Measurements from ENCODE around the gene PTPRN2.
"Not testable (repeated sequence)": the region's sequence is repeated elsewhere in the genome, so short reads cannot be mapped to it uniquely, and the experiment has no call there.

The PTPRN2 gene

GRCh38 chr7:158424531-158424930 lies 163.1 kb downstream of the PTPRN2 start:
- H3K9ac ChIP-seq (ENCODE audit: low read length): no peak overlapping the region
- H3K36me3 ChIP-seq (ENCODE audit: control insufficient read depth, insufficient read depth, low read length): no peaks in the 10 kb centered on the region
- no peak overlapping the region for H3K4me3 ChIP-seq (ENCODE audit: low read depth, low read length)
- H3K27ac ChIP-seq (ENCODE audit: low read depth, low read length): no peak overlapping the region
- no peaks in the 10 kb centered on the region for H3K4me1 ChIP-seq (ENCODE audit: control insufficient read depth, insufficient read depth, low read length)
- peaks cover 17% of the 10 kb centered on the region for H3K9me3 ChIP-seq (ENCODE audit: control insufficient read depth, insufficient read depth, low read depth, low read length)
- H3K27me3 ChIP-seq (ENCODE audit: control insufficient read depth, insufficient read depth, low read length): no peaks in the 10 kb centered on the region

GRCh38 chr7:158424011-158424410 lies 163.6 kb downstream of the PTPRN2 start:
- no peaks in the 10 kb centered on the region for H3K4me1 ChIP-seq (ENCODE audit: control insufficient read depth, insufficient read depth, low read length)
- H3K36me3 ChIP-seq (ENCODE audit: control insufficient read depth, insufficient read depth, low read length): no peaks in the 10 kb centered on the region
- peaks cover 22% of the 10 kb centered on the region for H3K9me3 ChIP-seq (ENCODE audit: control insufficient read depth, insufficient read depth, low read depth, low read length)
- no peak overlapping the region for H3K9ac ChIP-seq (ENCODE audit: low read length)
- H3K27me3 ChIP-seq (ENCODE audit: control insufficient read depth, insufficient read depth, low read length): no peaks in the 10 kb centered on the region
- no peak overlapping the region for H3K27ac ChIP-seq (ENCODE audit: low read depth, low read length)
- H3K4me3 ChIP-seq (ENCODE audit: low read depth, low read length): no peak overlapping the region

- Histone ChIP-seq H3K36me3 (ENCODE audit: control insufficient read depth, insufficient read depth, low read length) (no peaks in the 10 kb centered on the region), H3K9me3 (ENCODE audit: control insufficient read depth, insufficient read depth, low read depth, low read length) (peaks cover 30% of the 10 kb centered on the region), H3K4me1 (ENCODE audit: control insufficient read depth, insufficient read depth, low read length) (no peaks in the 10 kb centered on the region), H3K27ac (ENCODE audit: low read depth, low read length) (no peak overlapping the region), H3K9ac (ENCODE audit: low read length) (no peak overlapping the region), H3K27me3 (ENCODE audit: control insufficient read depth, insufficient read depth, low read length) (no peaks in the 10 kb centered on the region), H3K4me3 (ENCODE audit: low read depth, low read length) (no peak overlapping the region)
Observed at GRCh38 chr7:158422887-158423560, 164.6 kb downstream of the PTPRN2 start.

GRCh38 chr7:158422196-158422886 lies 165.3 kb downstream of the PTPRN2 start:
- no peaks in the 10 kb centered on the region for H3K4me1 ChIP-seq (ENCODE audit: control insufficient read depth, insufficient read depth, low read length)
- H3K9ac ChIP-seq (ENCODE audit: low read length): no peak overlapping the region
- peaks cover 37% of the 10 kb centered on the region for H3K9me3 ChIP-seq (ENCODE audit: control insufficient read depth, insufficient read depth, low read depth, low read length)
- H3K27ac ChIP-seq (ENCODE audit: low read depth, low read length): no peak overlapping the region
- H3K27me3 ChIP-seq (ENCODE audit: control insufficient read depth, insufficient read depth, low read length): no peaks in the 10 kb centered on the region
- H3K36me3 ChIP-seq (ENCODE audit: control insufficient read depth, insufficient read depth, low read length): no peaks in the 10 kb centered on the region
- no peak overlapping the region for H3K4me3 ChIP-seq (ENCODE audit: low read depth, low read length)

- H3K4me1 ChIP-seq (ENCODE audit: control insufficient read depth, insufficient read depth, low read length): no peaks in the 10 kb centered on the region
- no peaks in the 10 kb centered on the region for H3K27me3 ChIP-seq (ENCODE audit: control insufficient read depth, insufficient read depth, low read length)
- H3K36me3 ChIP-seq (ENCODE audit: control insufficient read depth, insufficient read depth, low read length): no peaks in the 10 kb centered on the region
- H3K9ac ChIP-seq (ENCODE audit: low read length): no peak overlapping the region
- H3K27ac ChIP-seq (ENCODE audit: low read depth, low read length): no peak overlapping the region
- no peak overlapping the region for H3K4me3 ChIP-seq (ENCODE audit: low read depth, low read length)
- H3K9me3 ChIP-seq (ENCODE audit: control insufficient read depth, insufficient read depth, low read depth, low read length): peaks cover 46% of the 10 kb centered on the region
Observed at GRCh38 chr7:158421361-158421760, 166.3 kb downstream of the PTPRN2 start.

- Histone ChIP-seq H3K27ac (ENCODE audit: low read depth, low read length) (no peak overlapping the region), H3K9me3 (ENCODE audit: control insufficient read depth, insufficient read depth, low read depth, low read length) (peaks cover 50% of the 10 kb centered on the region), H3K9ac (ENCODE audit: low read length) (no peak overlapping the region), H3K36me3 (ENCODE audit: control insufficient read depth, insufficient read depth, low read length) (no peaks in the 10 kb centered on the region), H3K27me3 (ENCODE audit: control insufficient read depth, insufficient read depth, low read length) (no peaks in the 10 kb centered on the region), H3K4me3 (ENCODE audit: low read depth, low read length) (no peak overlapping the region), H3K4me1 (ENCODE audit: control insufficient read depth, insufficient read depth, low read length) (no peaks in the 10 kb centered on the region)
Observed at GRCh38 chr7:158420591-158421340, 166.9 kb downstream of the PTPRN2 start.

GRCh38 chr7:158419238-158419785 lies 168.3 kb downstream of the PTPRN2 start:
- Histone ChIP-seq H3K27ac (ENCODE audit: low read depth, low read length) (no peak overlapping the region), H3K4me3 (ENCODE audit: low read depth, low read length) (no peak overlapping the region), H3K4me1 (ENCODE audit: control insufficient read depth, insufficient read depth, low read length) (no peaks in the 10 kb centered on the region), H3K9me3 (ENCODE audit: control insufficient read depth, insufficient read depth, low read depth, low read length) (peaks cover 55% of the 10 kb centered on the region), H3K36me3 (ENCODE audit: control insufficient read depth, insufficient read depth, low read length) (no peaks in the 10 kb centered on the region), H3K9ac (ENCODE audit: low read length) (no peak overlapping the region), H3K27me3 (ENCODE audit: control insufficient read depth, insufficient read depth, low read length) (no peaks in the 10 kb centered on the region)

GRCh38 chr7:158418395-158418794 lies 169.2 kb downstream of the PTPRN2 start:
- not testable (repeated sequence) for H3K36me3 ChIP-seq (ENCODE audit: control insufficient read depth, insufficient read depth, low read length); H3K27me3 ChIP-seq (ENCODE audit: control insufficient read depth, insufficient read depth, low read length); H3K27ac ChIP-seq (ENCODE audit: low read depth, low read length); H3K9ac ChIP-seq (ENCODE audit: low read length); H3K4me3 ChIP-seq (ENCODE audit: low read depth, low read length); H3K4me1 ChIP-seq (ENCODE audit: control insufficient read depth, insufficient read depth, low read length)
- H3K9me3 ChIP-seq (ENCODE audit: control insufficient read depth, insufficient read depth, low read depth, low read length): peaks cover 55% of the 10 kb centered on the region

- Histone ChIP-seq H3K9ac (ENCODE audit: low read length) (no peak overlapping the region), H3K9me3 (ENCODE audit: control insufficient read depth, insufficient read depth, low read depth, low read length) (peaks cover 59% of the 10 kb centered on the region), H3K4me3 (ENCODE audit: low read depth, low read length) (no peak overlapping the region), H3K27ac (ENCODE audit: low read depth, low read length) (no peak overlapping the region), H3K27me3 (ENCODE audit: control insufficient read depth, insufficient read depth, low read length) (no peaks in the 10 kb centered on the region), H3K4me1 (ENCODE audit: control insufficient read depth, insufficient read depth, low read length) (no peaks in the 10 kb centered on the region), H3K36me3 (ENCODE audit: control insufficient read depth, insufficient read depth, low read length) (no peaks in the 10 kb centered on the region)
Observed at GRCh38 chr7:158416283-158416933, 171.2 kb downstream of the PTPRN2 start.

- Histone ChIP-seq H3K27ac (ENCODE audit: low read depth, low read length) (no peak overlapping the region), H3K9ac (ENCODE audit: low read length) (no peak overlapping the region), H3K36me3 (ENCODE audit: control insufficient read depth, insufficient read depth, low read length) (no peaks in the 10 kb centered on the region), H3K4me1 (ENCODE audit: control insufficient read depth, insufficient read depth, low read length) (no peaks in the 10 kb centered on the region), H3K4me3 (ENCODE audit: low read depth, low read length) (no peak overlapping the region), H3K27me3 (ENCODE audit: control insufficient read depth, insufficient read depth, low read length) (no peaks in the 10 kb centered on the region), H3K9me3 (ENCODE audit: control insufficient read depth, insufficient read depth, low read depth, low read length) (peaks cover 52% of the 10 kb centered on the region)
Observed at GRCh38 chr7:158415316-158415715, 172.3 kb downstream of the PTPRN2 start.
